HEK293T (cell line): Measurements from ENCODE around the gene PALLD.

Source experiments
- BHLHE40 ChIP-seq: fragments of 450-650 bp; IDR thresholded peaks from 2 replicates; pipeline ENCODE4 v1.6.1; 2016; ENCODE audit warnings: mild to moderate bottlenecking, moderate library complexity, borderline replicate concordance
- CTBP1 ChIP-seq: fragments of 450-650 bp; IDR thresholded peaks from 2 replicates; pipeline ENCODE4 v1.6.1; 2016; ENCODE audit warnings: borderline replicate concordance
- ELF4 ChIP-seq: fragments of 450-650 bp; IDR thresholded peaks from 2 replicates; pipeline ENCODE4 v1.6.1; 2017; ENCODE audit warnings: antibody characterized with exemption
- FOXK2 ChIP-seq: fragments of 450-650 bp; IDR thresholded peaks from 2 replicates; pipeline ENCODE4 v1.6.1; 2016; ENCODE audit warnings: mild to moderate bottlenecking
- FOXM1 ChIP-seq: fragments of 450-650 bp; IDR thresholded peaks from 2 replicates; pipeline ENCODE4 v1.6.1; 2017; ENCODE audit warnings: mild to moderate bottlenecking, borderline replicate concordance
- HDGF ChIP-seq: fragments of 450-650 bp; IDR thresholded peaks from 2 replicates; pipeline ENCODE4 v1.6.1; 2017; ENCODE audit warnings: antibody characterized with exemption, borderline replicate concordance
- L3MBTL2 ChIP-seq: fragments of 450-650 bp; conservative IDR thresholded peaks from 2 replicates; pipeline ENCODE4 v1.6.1; 2016; ENCODE audit warnings: mild to moderate bottlenecking
- SP1 ChIP-seq: fragments of 450-650 bp; IDR thresholded peaks from 2 replicates; pipeline ENCODE4 v1.6.1; 2017
- SUZ12 ChIP-seq: fragments of 450-650 bp; IDR thresholded peaks from 2 replicates; pipeline ENCODE4 v1.6.1; 2016; ENCODE audit warnings: mild to moderate bottlenecking
- ZNF384 ChIP-seq: fragments of 450-650 bp; IDR thresholded peaks from 2 replicates; pipeline ENCODE4 v1.6.1; 2016
- TF ChIP-seq, protein P1 (sequence below): fragments of 450-650 bp; IDR thresholded peaks from 2 replicates; pipeline ENCODE4 v1.6.1; 2016

DNA sequence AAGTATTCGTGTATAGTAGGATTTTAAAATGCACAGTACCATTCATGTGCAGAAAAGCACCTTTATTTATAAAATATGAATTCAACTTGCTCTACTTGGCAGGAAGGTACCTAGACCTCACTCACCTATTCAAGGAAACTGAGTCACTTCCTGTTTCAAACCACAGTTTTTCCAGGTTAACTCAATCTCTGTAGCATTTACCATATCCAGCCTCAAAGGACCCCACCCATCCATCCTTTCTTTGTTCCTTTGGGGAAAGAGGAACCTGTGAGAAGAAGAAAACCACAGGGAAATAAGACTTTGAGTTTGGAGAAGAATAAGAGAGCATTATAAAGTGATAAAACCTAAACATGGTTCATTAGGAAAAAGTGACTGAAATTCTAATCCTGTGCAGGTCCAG is 262.5 kb downstream of the PALLD start:
- TF ChIP-seq ELF4 (no peak), FOXM1 (no peak), BHLHE40 (no peak), SP1 (no peak), L3MBTL2 (no peak), FOXK2 (no peak), ZNF384 (no peak), HDGF (no peak), SUZ12 (no peak), CTBP1 (no peak)
- TF ChIP-seq, protein P1, sequence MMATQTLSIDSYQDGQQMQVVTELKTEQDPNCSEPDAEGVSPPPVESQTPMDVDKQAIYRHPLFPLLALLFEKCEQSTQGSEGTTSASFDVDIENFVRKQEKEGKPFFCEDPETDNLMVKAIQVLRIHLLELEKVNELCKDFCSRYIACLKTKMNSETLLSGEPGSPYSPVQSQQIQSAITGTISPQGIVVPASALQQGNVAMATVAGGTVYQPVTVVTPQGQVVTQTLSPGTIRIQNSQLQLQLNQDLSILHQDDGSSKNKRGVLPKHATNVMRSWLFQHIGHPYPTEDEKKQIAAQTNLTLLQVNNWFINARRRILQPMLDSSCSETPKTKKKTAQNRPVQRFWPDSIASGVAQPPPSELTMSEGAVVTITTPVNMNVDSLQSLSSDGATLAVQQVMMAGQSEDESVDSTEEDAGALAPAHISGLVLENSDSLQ, result no peak
